H1 (cell line): ENCODE measurements around the gene STYXL1. TPM values are rescaled to one million over a fixed set of nuclear protein-coding genes. Genes with fewer than 3 reads are reported as not detected.
A peak's percentile ranks its signal among the peaks of the same experiment; 100 is the strongest.

Experiments used
- CTCF ChIA-PET: fragments of 300-600 bp; sonication (Branson Sonifier 250); formaldehyde crosslinking; loops from one replicate; lab custom pipeline; 2021; ENCODE audit not compliant: partially characterized antibody; lab: Charles Lee
- POLR2A ChIA-PET: fragments of 300-600 bp; sonication (Branson Sonifier 250); formaldehyde crosslinking; loops from one replicate; lab custom pipeline; 2021; ENCODE audit warnings: inconsistent platforms; ENCODE audit not compliant: partially characterized antibody; lab: Charles Lee
- DNase-seq, 2 experiments: peaks; one replicate each; pipeline versions ENCODE4 v3.0.0 to v3.0.0-alpha.2; 2010 to 2022; ENCODE audit warnings: low spot score in 2 of 2, low read depth in 1 of 2, mixed read lengths in 1 of 2
- FAIRE-seq: peaks from 2 replicates; lab custom pipeline; 2011; peaks lifted over from hg19 to GRCh38; lab: Jason Lieb, UNC
- H2AFZ ChIP-seq: 2 replicates; pipeline ENCODE4 v1.8.1; 2012; ENCODE audit warnings: low read length, inconsistent platforms
- H2AK5ac ChIP-seq: 2 replicates; pipeline ENCODE4 v1.6.1; 2013; ENCODE audit warnings: low read depth, low read length
- H2BK120ac ChIP-seq: replicated peaks from 2 replicates; pipeline ENCODE3; 2013; ENCODE audit warnings: low read depth, low read length, inconsistent platforms
- H2BK12ac ChIP-seq: 2 replicates; pipeline ENCODE4 v1.6.1; 2013; ENCODE audit warnings: low read depth, low read length
- H2BK15ac ChIP-seq: 2 replicates; pipeline ENCODE4 v1.6.1; 2013; ENCODE audit warnings: low read length
- H2BK20ac ChIP-seq: 2 replicates; pipeline ENCODE4 v1.6.1; 2013; ENCODE audit warnings: low read length
- H2BK5ac ChIP-seq: 2 replicates; pipeline ENCODE4 v1.6.1; 2013; ENCODE audit warnings: low read depth, low read length
- H3K14ac ChIP-seq: 2 replicates; pipeline ENCODE4 v1.6.1; 2013; ENCODE audit warnings: inconsistent platforms; ENCODE audit not compliant: insufficient read length
- H3K18ac ChIP-seq: 2 replicates; pipeline ENCODE4 v1.6.1; 2013; ENCODE audit warnings: low read length; ENCODE audit errors: extremely low read depth
- H3K23ac ChIP-seq: 2 replicates; pipeline ENCODE4 v1.6.1; 2013; ENCODE audit warnings: inconsistent platforms; ENCODE audit not compliant: insufficient read length
- H3K23me2 ChIP-seq: 2 replicates; pipeline ENCODE4 v1.6.1; 2013; ENCODE audit warnings: low read depth, low read length
- H3K27ac ChIP-seq: 2 replicates; pipeline ENCODE4 v1.6.1; 2011; ENCODE audit warnings: low read depth, low read length, inconsistent platforms
- H3K27me3 ChIP-seq, 4 experiments: replicated peaks in 1 of 4; 1 replicate in 1 of 4; 2 replicates in 3 of 4; pipeline versions ENCODE4 v1.6.1 to v1.8.1; 2011 to 2013; ENCODE audit warnings: low read length in 3 of 4, mild to moderate bottlenecking in 3 of 4, inconsistent platforms in 2 of 4, mixed read lengths in 2 of 4, moderate library complexity in 1 of 4; ENCODE audit not compliant: control insufficient read depth in 3 of 4, insufficient read depth in 3 of 4; ENCODE audit errors: extremely low read depth in 1 of 4
- H3K36me3 ChIP-seq, 4 experiments: 2 replicates each; pipeline versions ENCODE4 v1.6.1 to v1.8.1; 2011 to 2013; ENCODE audit warnings: mild to moderate bottlenecking in 4 of 4, low read length in 3 of 4, moderate library complexity in 2 of 4, control low read depth in 1 of 4, inconsistent platforms in 1 of 4; ENCODE audit not compliant: insufficient read depth in 4 of 4, control insufficient read depth in 2 of 4
- H3K4ac ChIP-seq: replicated peaks from 2 replicates; pipeline ENCODE3; 2013; ENCODE audit warnings: low read length, low read depth, mixed read lengths, inconsistent platforms; ENCODE audit not compliant: insufficient read length
- H3K4me1 ChIP-seq, 4 experiments: replicated peaks in 1 of 4; 1 replicate in 1 of 4; 2 replicates in 3 of 4; pipeline versions ENCODE4 v1.6.1 to v1.8.1; 2011 to 2013; ENCODE audit warnings: low read length in 3 of 4, inconsistent platforms in 2 of 4, mixed read lengths in 1 of 4; ENCODE audit not compliant: insufficient read depth in 4 of 4, control insufficient read depth in 3 of 4
- H3K4me2 ChIP-seq, 2 experiments: 2 replicates each; pipeline versions ENCODE4 v1.6.1 to v1.8.1; 2011 to 2013; ENCODE audit warnings: low read depth in 2 of 2, low read length in 2 of 2, control low read depth in 1 of 2, inconsistent platforms in 1 of 2, mild to moderate bottlenecking in 1 of 2; ENCODE audit not compliant: insufficient read depth in 1 of 2
- H3K4me3 ChIP-seq, 4 experiments: fragments of 200-600, 300-600 bp in 1 of 4; sonication (generic), shearing (Covaris generic), sonication (Bioruptor Twin) in 1 of 4; 2 replicates each; pipeline versions ENCODE4 v1.5.1 to v1.8.1; 2011 to 2016; ENCODE audit warnings: low read length in 4 of 4, low read depth in 3 of 4, control low read depth in 2 of 4, inconsistent platforms in 2 of 4, mild to moderate bottlenecking in 2 of 4, mixed read lengths in 1 of 4, moderate library complexity in 1 of 4; ENCODE audit not compliant: insufficient read depth in 2 of 4; ENCODE audit errors: extremely low read depth in 1 of 4
- H3K56ac ChIP-seq: replicated peaks from 2 replicates; pipeline ENCODE3; 2013; ENCODE audit warnings: low read depth, mild to moderate bottlenecking, mixed read lengths, low read length, inconsistent platforms; ENCODE audit not compliant: insufficient read length
- H3K79me1 ChIP-seq: 2 replicates; pipeline ENCODE4 v1.6.1; 2013; ENCODE audit warnings: low read depth, low read length, control low read depth
- H3K79me2 ChIP-seq, 2 experiments: 2 replicates each; pipeline versions ENCODE4 v1.6.1 to v1.8.1; 2012 to 2013; ENCODE audit warnings: low read length in 2 of 2, mild to moderate bottlenecking in 2 of 2, inconsistent platforms in 1 of 2; ENCODE audit not compliant: insufficient read depth in 2 of 2, control insufficient read depth in 1 of 2
- H3K9ac ChIP-seq, 4 experiments: replicated peaks in 1 of 4; 1 replicate in 1 of 4; 2 replicates in 3 of 4; pipeline versions ENCODE4 v1.6.1 to v1.8.1; 2011 to 2013; ENCODE audit warnings: low read depth in 3 of 4, low read length in 3 of 4, control low read depth in 2 of 4, mild to moderate bottlenecking in 2 of 4, moderate library complexity in 2 of 4, inconsistent platforms in 1 of 4; ENCODE audit errors: extremely low read depth in 1 of 4
- H3K9me3 ChIP-seq, 2 experiments: 2 replicates each; pipeline versions ENCODE4 v1.6.1 to v1.8.1; 2012 to 2013; ENCODE audit warnings: mild to moderate bottlenecking in 2 of 2, moderate library complexity in 2 of 2, control low read depth in 1 of 2, inconsistent platforms in 1 of 2, low read depth in 1 of 2, low read length in 1 of 2, mixed read lengths in 1 of 2; ENCODE audit not compliant: insufficient read depth in 2 of 2
- H4K20me1 ChIP-seq, 2 experiments: replicated peaks in 1 of 2; 2 replicates each; pipeline versions ENCODE3 to v1.8.1; 2011 to 2013; ENCODE audit warnings: inconsistent platforms in 2 of 2, low read length in 2 of 2, mild to moderate bottlenecking in 1 of 2; ENCODE audit not compliant: insufficient read depth in 2 of 2, control insufficient read depth in 1 of 2
- H4K5ac ChIP-seq: 2 replicates; pipeline ENCODE4 v1.6.1; 2013; ENCODE audit warnings: low read length, low read depth, mixed read lengths, inconsistent platforms; ENCODE audit not compliant: insufficient read length
- H4K8ac ChIP-seq: 2 replicates; pipeline ENCODE4 v1.8.0; 2013; ENCODE audit warnings: mild to moderate bottlenecking, moderate library complexity, low read length, inconsistent platforms; ENCODE audit not compliant: insufficient read depth; ENCODE audit errors: extremely low read depth
- H4K91ac ChIP-seq: replicated peaks from 2 replicates; pipeline ENCODE3; 2013; ENCODE audit warnings: low read length, mixed read lengths, inconsistent platforms; ENCODE audit not compliant: insufficient read length
- WGBS, 2 experiments: shearing (Covaris generic) in 1 of 2; methylation state at CpG; one replicate each; pipeline versions ENCODE4 v1.1.6 to v1.1.7; 2013 to 2015; ENCODE audit warnings: low lambda C conversion rate in 2 of 2, mixed read lengths in 2 of 2, inconsistent platforms in 1 of 2, low coverage in 1 of 2, missing lambda C conversion rate in 1 of 2; ENCODE audit not compliant: insufficient replicate concordance in 2 of 2, insufficient coverage in 1 of 2, insufficient read length in 1 of 2; ENCODE audit errors: extremely low coverage in 1 of 2, missing lambda C conversion rate in 1 of 2; 5-methylcytosine and 5-hydroxymethylcytosine counted together
- polyA plus RNA-seq, 7 experiments: library from polyadenylated mRNA; depleted of rRNA in 3 of 7; stranded (reverse) in 5 of 7; unstranded in 2 of 7; fragments of >200 nt in 5 of 7; fragments of 200-250 nt in 2 of 7; gene quantifications; 1 replicate in 5 of 7; 2 replicates in 1 of 7; 4 replicates in 1 of 7; pipeline versions ENCODE4 v1.2.1 to v1.2.3, GENCODE V29; 2011 to 2013; ENCODE audit warnings: missing spikeins in 2 of 7, mixed read lengths in 2 of 7
- total RNA-seq: library from RNA; stranded (reverse); fragmentation: NEBNext Ultra II Directional; extraction: Animal tissue kit (Norgen Biotek cat#: 25700); gene quantifications from 2 replicates; pipeline ENCODE4 v1.2.1, GENCODE V29; 2021

STYXL1 gene
- total and polyA plus RNA-seq, 2 of the 8 experiments (the other 6 are each of a cell fraction or from before 2014, with no cell fraction given), result 32.3 to 53.9 TPM

DNA sequence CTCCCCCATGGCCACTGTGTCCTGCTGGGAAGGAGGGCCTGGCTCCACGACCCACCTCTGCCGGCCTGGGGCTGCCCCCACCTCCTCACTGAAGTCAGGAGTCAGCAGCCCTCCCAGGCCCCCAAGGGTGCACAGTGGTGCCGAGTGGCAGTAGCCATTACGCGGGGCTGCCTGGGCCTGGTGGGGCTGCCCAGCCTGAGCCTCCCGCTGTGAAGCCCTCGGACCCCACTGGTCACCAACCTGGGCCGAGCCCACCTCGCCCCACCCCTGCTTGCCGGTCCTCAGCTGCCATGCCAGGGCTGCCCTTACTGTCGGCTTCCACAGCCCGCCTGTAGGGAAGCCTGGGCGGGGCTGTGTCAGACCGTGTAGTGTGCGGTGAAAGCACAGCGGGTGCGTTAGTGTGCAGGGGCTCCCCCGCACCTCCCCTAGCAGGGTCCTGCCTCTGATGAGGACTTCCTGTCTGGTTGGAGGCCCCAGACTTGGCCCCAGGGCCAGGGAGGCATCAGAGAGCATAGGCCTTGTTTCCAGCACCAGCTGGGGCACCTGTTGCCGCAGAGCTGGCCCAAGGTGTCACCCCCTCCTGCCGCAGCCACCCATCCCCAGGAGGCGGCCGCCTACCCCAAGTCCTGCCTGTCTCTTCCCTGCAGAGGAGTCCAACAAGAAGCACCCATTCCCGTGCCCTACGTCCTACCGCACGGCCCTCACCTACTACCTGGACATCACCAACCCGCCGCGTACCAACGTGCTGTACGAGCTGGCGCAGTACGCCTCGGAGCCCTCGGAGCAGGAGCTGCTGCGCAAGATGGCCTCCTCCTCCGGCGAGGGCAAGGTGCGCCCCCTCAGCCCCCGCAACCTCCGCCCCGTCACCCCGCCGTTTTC, 63.4 kb downstream of the STYXL1 start:
- POLR2A ChIA-PET, result interaction anchor here (0.9 to 1.1 kb wide), 5 partner anchors 9 to 69 kb away, joined by 3 to 6 read pairs (median 3); no protein-coding TSS in a partner anchor
- Histone ChIP-seq H3K4me2 (no peak overlapping the region), H3K9me3 (no peaks in the 10 kb centered on the region), H3K18ac (no peak overlapping the region; the same call in 1 of the 2 replicates), H2BK120ac (no peak overlapping the region), H2BK12ac (no peak overlapping the region), H4K20me1 (peaks cover 0 to 7% of the 10 kb centered on the region in 2 experiments), H3K27ac (no peak overlapping the region), H3K36me3 (peaks cover 9 to 66% (median 38%) of the 10 kb centered on the region in 4 experiments), H2BK15ac (no peak overlapping the region), H3K79me2 (no peaks in the 10 kb centered on the region), H3K27me3 (no peaks in the 10 kb centered on the region), H2AFZ (no peak overlapping the region), H3K23me2 (no peaks in the 10 kb centered on the region), H2BK5ac (no peak overlapping the region), H3K23ac (no peak overlapping the region), H3K9ac (no peak overlapping the region), H3K4me3 (no peak overlapping the region), H2AK5ac (no peak overlapping the region), H4K91ac (no peak overlapping the region), H3K4me1 (peaks cover 0 to 7% (median 2%) of the 10 kb centered on the region in 4 experiments; a peak in 2 of 7 replicates), H4K5ac (no peak overlapping the region), H3K56ac (no peak overlapping the region), H4K8ac (peak overlapping the region; percentile 79; the same call in 1 of the 2 replicates), H3K4ac (no peak overlapping the region), H3K79me1 (0 out of 2 replicates have a peak, but pooled peaks cover 1% of the 10 kb centered on the region), H3K14ac (no peak overlapping the region), H2BK20ac (no peak overlapping the region)
- WGBS, 2 experiments, result 86% methylated on average over 34 of the region's 44 CpGs; no CpG with 5 or more reads in 1 of the 2 experiments
- CTCF ChIA-PET, result interaction anchor here (1.0 to 1.3 kb wide), 4 partner anchors 12 to 36 kb away, joined by 4 to 5 read pairs (median 4); no protein-coding TSS in a partner anchor
- FAIRE-seq (no peak), DNase-seq (no peak)
